ENCODE data around the gene WNK4. TPM values are rescaled to one million over a fixed set of nuclear protein-coding genes. Genes with fewer than 3 reads are reported as not detected.

WNK4 gene
- total RNA-seq, 1 experiment from 2014 or later = 2.6 TPM

GRCh38 chr17:42845918-42846593 lies 65.6 kb downstream of the WNK4 start:
- H3K9me3 Mint-ChIP-seq = no peaks in the 10 kb centered on the region; a peak in 1 of 5 replicates
- no peak overlapping the region for H3K4ac ChIP-seq (ENCODE audit: low read depth, low read length)
- H3K4me1 Mint-ChIP-seq = peaks cover 5 to 6% of the 10 kb centered on the region in 2 experiments; a peak in 2 of 4 replicates
- H2BK120ac ChIP-seq (ENCODE audit: low read depth, low read length, poor library complexity, severe bottlenecking) = no peak overlapping the region
- H4K8ac ChIP-seq (replicated peaks; ENCODE audit: insufficient read length, low read depth, low read length) = no peak overlapping the region
- H3K36me3 Mint-ChIP-seq (ENCODE audit: insufficient read depth in 1 of 3, low read depth in 3 of 3) = peaks cover 32 to 49% (median 45%) of the 10 kb centered on the region in 3 experiments; a peak in 6 of 7 replicates
- H4K91ac ChIP-seq (ENCODE audit: insufficient read length, low read depth, low read length) = no peak overlapping the region
- no peak overlapping the region for H2BK15ac ChIP-seq (ENCODE audit: low read depth, low read length)
- H2BK5ac ChIP-seq (ENCODE audit: insufficient read length, low read length) = no peak overlapping the region
- H2AFZ ChIP-seq (ENCODE audit: low read length) = no peak overlapping the region
- H3K56ac ChIP-seq (ENCODE audit: insufficient read length, low read depth, low read length) = no peak overlapping the region
- no peak overlapping the region; a peak in 1 of 5 replicates for H3K4me3 Mint-ChIP-seq
- TF ChIP-seq CTCF (conservative IDR thresholded peaks at IDR 0.05) = no peak
- H3K27ac ChIP-seq (ENCODE audit: insufficient read length, low read depth, low read length) = no peak overlapping the region
- H3K4me1 ChIP-seq (ENCODE audit: insufficient read depth, low read length) = no peaks in the 10 kb centered on the region
- WGBS (ENCODE audit: extremely low coverage, insufficient read length, low lambda C conversion rate) = no CpG with 5 or more reads among the region's 7 CpGs
- no peak overlapping the region for H3K23ac ChIP-seq (ENCODE audit: insufficient read length, low read depth, low read length)
- H3K9ac ChIP-seq (ENCODE audit: extremely low read depth, insufficient read length, low read length) = no peak overlapping the region
- H4K5ac ChIP-seq (ENCODE audit: insufficient read length, low read depth, low read length) = no peak overlapping the region
- no peak overlapping the region for H3T11ph ChIP-seq (ENCODE audit: low read length)
- no peak overlapping the region for H3K4me2 ChIP-seq (ENCODE audit: insufficient read depth, insufficient read length, low read length)
- no peak overlapping the region for H3K18ac ChIP-seq (ENCODE audit: insufficient read length, low read depth, low read length)
- no peaks in the 10 kb centered on the region for H3K79me1 ChIP-seq (ENCODE audit: insufficient read depth, low read depth, low read length, poor library complexity, severe bottlenecking)
- no peak overlapping the region for H2BK20ac ChIP-seq (ENCODE audit: low read depth, low read length, poor library complexity, severe bottlenecking)
- H3K27ac Mint-ChIP-seq = peak overlapping the region in 2 of 3 experiments; percentile 67 to 82; a peak in 3 of 7 replicates
- H3K27me3 Mint-ChIP-seq (ENCODE audit: low read depth) = no peaks in the 10 kb centered on the region
- no peaks in the 10 kb centered on the region for H3K9me3 ChIP-seq (ENCODE audit: control insufficient read depth, low read depth, low read length)
- H2BK12ac ChIP-seq (ENCODE audit: insufficient read length, low read depth, low read length) = no peak overlapping the region
- H3K27me3 ChIP-seq (ENCODE audit: insufficient read depth, low read length) = no peaks in the 10 kb centered on the region
- no peak for DNase-seq
- no peaks in the 10 kb centered on the region for H3K23me2 ChIP-seq (ENCODE audit: insufficient read length, low read depth, low read length, poor library complexity, severe bottlenecking)
- no peaks in the 10 kb centered on the region for H4K20me1 ChIP-seq (ENCODE audit: control insufficient read depth, insufficient read depth, insufficient read length)
- no peaks in the 10 kb centered on the region for H3K79me2 ChIP-seq (ENCODE audit: insufficient read depth, low read length)
- no peak overlapping the region for H3K14ac ChIP-seq (ENCODE audit: insufficient read depth, low read length)
- no peak overlapping the region for H2AK5ac ChIP-seq (ENCODE audit: insufficient read length, low read length)

Small RNAs within 50 kb of the gene (microRNA-seq; reads per million reads assigned to microRNA genes)
- gene MIR6781 (ENCODE audit: borderline microRNAs expressed) = not detected

Other genes with a start within 250 kb of the WNK4 start
- 20.4 and 23.5 TPM in 2 replicates for gene NAGLU, start 244.4 kb upstream of the WNK4 start, total RNA-seq (2021)
- 1.3 and 1.5 TPM in 2 replicates for gene HSD17B1, start 227.7 kb upstream of the WNK4 start, total RNA-seq (2021)
- gene COASY, start 218.5 kb upstream of the WNK4 start, total RNA-seq (2021) = 81.4 and 84.1 TPM in 2 replicates
- 42.1 and 45.3 TPM in 2 replicates for gene MLX, start 213.5 kb upstream of the WNK4 start, total RNA-seq (2021)
- 36.0 and 37.4 TPM in 2 replicates for gene PSMC3IP, start 202.9 kb upstream of the WNK4 start, total RNA-seq (2021)
- 47.3 and 51.1 TPM in 2 replicates for gene RETREG3, start 171.2 kb upstream of the WNK4 start, total RNA-seq (2021)
- gene TUBG1, start 170.9 kb upstream of the WNK4 start, total RNA-seq (2021) = 117 and 122 TPM in 2 replicates
- 20.4 and 22.0 TPM in 2 replicates for gene TUBG2, start 121.3 kb upstream of the WNK4 start, total RNA-seq (2021)
- gene PLEKHH3, start 103.6 kb upstream of the WNK4 start, total RNA-seq (2021) = 21.4 and 22.3 TPM in 2 replicates
- gene CCR10, start 98.8 kb upstream of the WNK4 start, total RNA-seq (2021) = 1.0 TPM in 2 replicates
- 7.5 and 7.7 TPM in 2 replicates for gene CNTNAP1, start 98.1 kb upstream of the WNK4 start, total RNA-seq (2021)
- 17.9 and 18.6 TPM in 2 replicates for gene EZH1, start 35.6 kb upstream of the WNK4 start, total RNA-seq (2021)
- 10.9 and 11.7 TPM in 2 replicates for gene RAMP2, start 19.4 kb upstream of the WNK4 start, total RNA-seq (2021)
- 111 and 113 TPM in 2 replicates for gene VPS25, start 7.2 kb upstream of the WNK4 start, total RNA-seq (2021)
- 74.2 and 76.9 TPM in 2 replicates for gene COA3, start 18.1 kb downstream of the WNK4 start, total RNA-seq (2021)
- not detected in 2 replicates for gene CNTD1, start 18.3 kb downstream of the WNK4 start, total RNA-seq (2021)
- 60.1 and 69.2 TPM in 2 replicates for gene BECN1, start 43.7 kb downstream of the WNK4 start, total RNA-seq (2021)
- gene PSME3, start 52.8 kb downstream of the WNK4 start, total RNA-seq (2021) = 205 and 222 TPM in 2 replicates
- gene AOC2, start 64.0 kb downstream of the WNK4 start, total RNA-seq (2021) = 5.7 and 7.1 TPM in 2 replicates
- gene AOC3, start 70.6 kb downstream of the WNK4 start, total RNA-seq (2021) = 2.6 and 2.8 TPM in 2 replicates
- gene G6PC1, start 120.2 kb downstream of the WNK4 start, total RNA-seq (2021) = not detected in 2 replicates
- 65.1 and 68.7 TPM in 2 replicates for gene AARSD1, start 183.8 kb downstream of the WNK4 start, total RNA-seq (2021)
- 4.0 and 4.2 TPM in 2 replicates for gene PTGES3L, start 199.5 kb downstream of the WNK4 start, total RNA-seq (2021)
- 18.3 and 18.8 TPM in 2 replicates for gene RUNDC1, start 200.0 kb downstream of the WNK4 start, total RNA-seq (2021)
- 1,514 and 1,552 TPM in 2 replicates for gene RPL27, start 217.8 kb downstream of the WNK4 start, total RNA-seq (2021)
- gene IFI35, start 226.2 kb downstream of the WNK4 start, total RNA-seq (2021) = 3.1 and 4.2 TPM in 2 replicates
- 262 and 274 TPM in 2 replicates for gene VAT1, start 241.8 kb downstream of the WNK4 start, total RNA-seq (2021)
- gene RND2, start 244.6 kb downstream of the WNK4 start, total RNA-seq (2021) = 47.8 and 50.7 TPM in 2 replicates

All from H9 (cell line).